8988T (cell line): ENCODE measurements around the gene GAL3ST2.
A peak's percentile ranks its signal among the peaks of the same experiment; 100 is the strongest.
"Not testable (repeated sequence)": the region's sequence is repeated elsewhere in the genome, so short reads cannot be mapped to it uniquely, and the experiment has no call there.

Source experiments
- DNase-seq: peaks from one replicate; pipeline ENCODE4 v3.0.0; 2011

The GAL3ST2 gene

DNA sequence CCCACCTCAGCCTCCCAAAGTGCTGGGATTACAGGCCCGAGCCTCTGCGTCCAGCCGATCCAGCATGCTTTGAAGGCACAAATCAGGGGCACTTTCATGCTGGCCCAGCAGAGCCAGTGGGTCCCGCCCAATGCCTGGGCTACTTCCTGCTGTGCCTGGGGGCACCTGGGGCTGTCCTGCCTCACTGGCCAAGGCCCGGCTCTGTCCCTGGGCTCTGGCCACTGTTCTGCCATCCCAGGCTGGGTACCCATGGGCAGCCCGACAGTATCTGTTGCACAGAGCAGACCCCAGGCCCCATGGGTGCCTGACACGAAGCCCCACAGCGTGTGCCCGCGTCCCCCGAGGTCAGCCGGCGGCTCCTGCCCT is 6.8 kb upstream of the GAL3ST2 start:
- peak; percentile 23 for DNase-seq

DNA sequence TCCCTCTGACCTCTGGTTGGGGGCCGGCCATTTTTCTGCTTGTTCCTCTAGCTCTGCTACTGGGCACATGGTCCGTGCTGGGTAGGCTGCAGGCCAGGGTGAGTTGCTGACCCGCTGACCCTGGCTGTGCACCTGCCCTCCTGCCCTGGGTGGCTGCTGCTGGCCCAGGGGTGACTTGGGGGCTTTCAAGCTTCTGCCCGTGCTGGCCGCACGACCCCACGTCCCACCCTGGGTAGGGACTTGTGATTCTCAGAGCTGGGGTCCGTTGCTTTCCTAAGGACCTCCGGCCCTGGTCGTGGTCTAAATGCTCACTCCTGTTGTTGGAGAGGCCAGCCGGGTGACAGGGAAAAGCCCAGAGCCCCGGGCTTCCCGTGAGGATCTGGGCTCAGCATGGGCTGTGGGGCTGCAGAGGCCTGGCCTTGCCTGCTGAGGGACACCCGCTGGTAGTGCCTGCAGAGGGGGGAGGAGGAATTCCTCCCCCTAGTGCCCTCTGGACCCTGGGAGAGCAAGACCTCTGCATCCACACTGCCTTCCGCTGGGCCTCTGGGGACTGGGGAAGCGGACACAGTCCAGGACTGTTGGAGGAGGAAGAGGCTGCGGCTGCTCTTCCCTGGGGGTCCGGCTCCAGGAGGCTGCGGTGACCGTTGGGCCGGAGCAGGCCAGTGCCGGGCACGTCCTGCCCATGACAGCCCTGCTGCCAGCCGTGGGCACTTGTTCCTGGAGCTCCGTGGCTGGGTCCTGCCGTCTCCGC is 6.3 kb upstream of the GAL3ST2 start:
- peak; percentile 32 for DNase-seq

DNA sequence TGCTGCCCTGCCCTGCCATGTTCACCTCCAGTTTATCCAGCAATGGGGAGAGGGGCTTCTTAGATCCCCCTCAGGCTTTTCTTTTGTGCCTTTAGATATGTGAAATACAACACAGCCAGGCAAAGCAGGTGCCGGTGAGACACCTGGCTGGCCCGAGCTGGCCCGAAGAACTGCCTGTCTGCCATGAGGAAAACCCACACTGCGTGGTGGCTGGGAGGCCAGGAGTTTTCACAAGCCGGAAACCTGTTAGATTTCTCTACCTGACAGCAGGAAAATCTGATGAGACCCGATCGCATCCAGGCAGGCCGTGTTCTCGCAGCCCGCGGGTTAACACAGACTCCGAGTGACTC is 5.7 kb upstream of the GAL3ST2 start:
- no peak for DNase-seq

DNA sequence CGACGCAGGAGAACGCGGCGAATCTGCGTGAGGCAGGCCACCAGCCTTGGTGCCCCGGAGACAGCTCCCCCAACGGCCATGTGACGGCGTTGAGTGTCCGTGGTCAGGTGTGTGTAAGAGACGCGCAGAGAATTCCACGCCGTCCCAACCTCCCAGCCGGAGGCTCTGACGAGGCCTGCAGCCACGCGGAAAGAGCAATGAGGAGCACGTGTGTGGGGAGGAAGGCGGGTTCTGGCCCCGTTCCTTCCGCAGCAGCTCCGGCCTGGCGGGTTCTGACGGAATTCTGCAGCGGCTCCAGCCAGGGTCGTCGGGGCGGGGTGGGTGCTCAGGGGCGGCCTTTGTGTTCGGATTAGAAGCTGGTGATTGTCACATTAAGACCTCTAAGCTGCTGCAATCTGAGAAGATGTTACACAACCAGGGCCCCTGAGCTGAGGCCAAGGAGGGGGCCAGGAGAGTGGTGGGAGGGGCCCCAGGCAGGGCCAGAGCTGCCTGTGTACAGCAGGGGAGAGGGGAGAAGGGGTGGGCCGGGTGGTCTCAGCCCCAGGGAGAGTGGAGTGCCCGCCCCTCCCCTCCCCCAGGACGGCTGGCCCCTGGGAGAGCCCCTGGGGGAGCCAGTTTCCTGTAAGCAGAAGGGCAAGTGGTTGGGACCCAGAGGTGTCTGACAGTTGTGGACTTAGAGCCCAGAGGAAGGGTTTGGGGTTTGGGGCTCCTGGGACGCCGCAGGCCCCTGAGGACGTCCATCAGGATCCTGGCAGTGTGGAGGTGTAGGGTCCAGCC is 5.1 kb upstream of the GAL3ST2 start:
- peak; percentile 27 for DNase-seq

DNA sequence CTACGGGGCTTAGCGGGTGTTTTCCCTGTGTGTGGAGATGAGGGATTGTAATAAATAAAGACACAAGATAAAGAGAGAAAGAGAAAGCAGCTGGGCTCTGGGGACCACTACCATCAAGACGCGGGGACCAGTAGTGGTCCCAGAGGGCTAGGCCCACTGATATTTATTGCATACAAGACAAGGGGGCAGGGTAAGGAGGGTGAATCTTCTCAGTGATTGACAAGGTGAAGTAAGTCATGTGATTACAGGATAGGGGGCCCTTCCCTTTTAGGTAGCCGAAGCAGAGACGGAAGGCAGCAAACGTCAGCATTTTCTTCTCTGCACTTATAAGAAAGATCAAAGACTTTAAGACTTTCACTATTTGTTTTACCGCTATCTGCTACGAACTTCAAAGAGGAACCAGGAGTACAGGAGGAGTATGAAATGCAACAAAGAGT is 4.5 kb upstream of the GAL3ST2 start:
- no peak for DNase-seq

DNA sequence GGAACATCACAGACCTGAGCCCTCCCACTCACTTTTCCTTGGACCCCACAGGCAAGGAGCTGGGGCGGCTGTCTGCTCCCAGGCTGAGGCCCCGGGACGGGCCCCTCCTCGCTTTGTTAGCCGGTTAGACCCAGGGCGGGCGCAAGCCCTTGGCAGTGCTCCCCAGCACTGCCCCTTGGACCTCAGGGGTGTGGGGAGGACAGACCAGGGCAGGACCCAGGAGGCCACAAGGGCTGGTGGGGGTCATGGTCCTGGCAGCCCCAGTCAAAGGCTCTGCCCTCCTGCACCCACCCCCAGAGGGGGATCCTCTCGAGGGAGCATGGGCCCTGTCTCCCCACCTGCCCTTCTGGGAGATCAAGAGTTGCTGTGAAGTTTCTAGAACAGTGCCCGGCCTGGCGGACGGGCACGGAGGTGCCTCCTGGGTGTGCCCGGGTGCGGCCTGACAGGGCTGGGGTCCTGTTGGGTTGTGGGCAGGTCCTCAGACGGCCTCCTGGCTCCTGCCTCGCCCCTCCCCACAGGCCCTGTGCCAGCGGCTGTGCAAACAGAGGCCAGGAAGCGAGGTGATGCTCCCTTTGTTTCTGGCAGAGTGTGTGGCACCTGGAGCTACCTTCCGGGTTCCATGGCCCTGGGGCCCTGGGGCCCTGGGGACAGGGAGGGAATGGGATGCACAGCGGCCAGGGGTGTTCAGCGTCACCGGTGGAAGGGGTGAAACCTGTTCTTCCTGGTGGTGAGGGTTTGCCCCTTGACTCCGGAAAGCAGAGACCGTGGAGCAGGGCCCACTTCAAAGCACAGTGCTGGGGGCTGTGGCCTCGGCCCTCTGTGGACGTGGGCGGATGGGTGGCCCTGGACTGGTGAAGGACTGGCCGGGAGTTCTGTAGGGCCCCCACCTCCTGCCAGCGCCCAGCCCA is 2.9 kb upstream of the GAL3ST2 start:
- peak; percentile 19 for DNase-seq

DNA sequence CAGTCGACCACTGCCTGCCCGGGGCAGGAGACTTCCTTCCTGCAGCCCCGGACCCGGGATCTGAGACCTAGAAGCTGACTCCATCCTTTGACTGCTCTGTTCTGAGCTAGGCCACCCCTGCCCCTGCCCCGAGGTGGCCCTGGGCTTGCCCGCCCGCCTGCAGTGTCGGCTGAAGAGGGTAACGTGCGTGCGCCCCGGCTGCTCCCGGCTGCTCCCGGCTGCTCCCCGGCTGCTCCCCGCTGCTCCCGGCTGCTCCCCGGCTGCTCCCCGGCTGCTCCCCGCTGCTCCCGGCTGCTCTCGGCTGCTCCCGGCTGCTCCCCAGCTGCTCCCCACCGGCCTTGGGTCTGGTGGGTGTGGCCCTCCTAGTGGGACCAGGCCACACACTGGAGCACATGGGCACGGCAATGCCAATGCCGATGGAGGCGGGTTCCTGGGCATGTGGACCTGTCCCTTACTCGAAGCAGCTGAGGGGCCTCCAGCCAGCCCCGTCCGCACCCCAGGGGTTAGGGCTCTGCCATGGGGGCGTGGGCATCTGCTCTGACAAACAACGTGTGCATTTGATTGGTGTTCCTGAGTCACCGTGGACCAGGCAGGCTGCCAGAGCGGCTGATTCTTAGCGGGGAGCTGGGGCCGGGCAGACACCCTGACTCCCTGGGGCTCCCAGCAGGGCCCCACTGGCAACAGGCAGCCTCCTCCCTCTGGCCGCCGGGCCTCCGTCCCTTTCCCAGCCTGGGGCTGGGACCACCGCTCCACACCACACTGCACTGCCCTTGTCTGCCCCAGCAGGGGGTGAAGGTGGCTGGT is 2.0 kb upstream of the GAL3ST2 start:
- peak; percentile 19 for DNase-seq

DNA sequence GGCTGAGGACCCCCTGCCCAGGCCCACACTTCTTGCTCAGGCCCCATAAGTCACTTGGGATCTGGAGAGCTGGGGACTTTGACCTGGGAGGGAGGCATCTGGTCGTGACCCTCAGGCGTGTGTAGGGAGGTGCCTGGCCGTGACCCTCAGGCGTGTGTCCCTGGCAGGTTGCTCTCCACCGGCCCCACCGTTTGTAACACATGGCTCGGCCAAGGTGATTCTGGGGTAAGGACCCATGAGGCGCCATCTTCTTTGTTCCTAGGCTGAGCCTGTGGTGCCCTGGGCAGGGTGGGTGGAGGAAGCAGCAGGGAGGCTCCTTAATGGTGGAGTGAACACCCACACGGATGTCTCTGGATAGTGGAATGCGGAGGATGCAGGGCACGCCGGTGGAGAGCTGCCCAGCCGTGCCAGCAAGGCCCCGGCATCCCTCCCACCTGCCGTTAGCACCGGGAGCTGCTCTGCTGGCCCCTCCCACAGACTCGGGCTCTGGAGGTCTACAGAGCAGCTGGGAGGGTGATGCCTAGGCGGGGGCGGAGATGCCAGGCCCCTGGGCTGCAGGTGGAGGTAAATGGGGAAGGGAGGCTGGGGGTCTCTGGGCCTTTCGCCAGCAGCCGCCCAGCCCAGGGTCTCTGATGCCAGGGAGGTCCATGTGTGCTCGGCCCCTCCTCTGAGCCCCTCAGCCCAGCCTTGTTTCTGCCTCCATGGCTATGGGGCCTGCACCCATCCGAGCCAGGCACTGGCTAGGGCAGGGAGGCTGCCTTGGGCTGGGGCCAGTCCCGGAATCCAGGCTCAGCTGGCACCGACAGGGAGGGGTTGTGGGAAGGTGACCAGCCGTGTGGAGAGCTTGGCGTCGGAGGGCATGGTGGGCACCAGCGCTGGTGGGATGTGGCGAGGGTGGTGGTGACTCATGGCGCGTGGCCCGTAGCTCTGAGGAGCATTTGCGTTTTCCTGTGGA is 1.1 kb upstream of the GAL3ST2 start:
- peak; percentile 21 for DNase-seq

DNA sequence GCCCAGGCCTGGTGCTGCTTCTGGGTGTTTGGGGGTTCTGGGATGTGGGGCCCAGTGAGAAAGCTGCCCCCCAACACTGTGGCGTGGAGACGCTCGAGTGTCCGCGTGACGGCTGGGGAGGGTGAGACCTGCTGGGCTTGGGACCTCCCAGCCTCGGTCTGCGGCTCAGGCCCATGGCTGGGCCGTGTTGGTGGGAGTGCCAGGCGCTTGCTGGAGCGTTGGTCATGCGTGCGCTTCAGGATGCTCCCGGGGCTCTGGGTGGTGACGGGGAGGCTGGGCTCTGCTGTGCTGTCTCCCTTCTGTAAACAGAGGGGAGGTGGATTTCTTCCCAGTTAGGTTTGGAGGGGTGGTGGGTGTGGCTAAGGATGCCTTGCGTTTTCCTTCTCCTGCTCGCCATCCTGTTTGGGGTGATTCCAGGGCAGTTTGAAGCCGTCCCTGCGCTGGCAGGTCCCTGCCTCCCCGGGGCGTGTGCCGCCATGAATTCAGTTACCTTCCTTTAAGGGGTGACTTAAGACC is 606 bp downstream of the GAL3ST2 start:
- DNase-seq = peak; percentile 34

DNA sequence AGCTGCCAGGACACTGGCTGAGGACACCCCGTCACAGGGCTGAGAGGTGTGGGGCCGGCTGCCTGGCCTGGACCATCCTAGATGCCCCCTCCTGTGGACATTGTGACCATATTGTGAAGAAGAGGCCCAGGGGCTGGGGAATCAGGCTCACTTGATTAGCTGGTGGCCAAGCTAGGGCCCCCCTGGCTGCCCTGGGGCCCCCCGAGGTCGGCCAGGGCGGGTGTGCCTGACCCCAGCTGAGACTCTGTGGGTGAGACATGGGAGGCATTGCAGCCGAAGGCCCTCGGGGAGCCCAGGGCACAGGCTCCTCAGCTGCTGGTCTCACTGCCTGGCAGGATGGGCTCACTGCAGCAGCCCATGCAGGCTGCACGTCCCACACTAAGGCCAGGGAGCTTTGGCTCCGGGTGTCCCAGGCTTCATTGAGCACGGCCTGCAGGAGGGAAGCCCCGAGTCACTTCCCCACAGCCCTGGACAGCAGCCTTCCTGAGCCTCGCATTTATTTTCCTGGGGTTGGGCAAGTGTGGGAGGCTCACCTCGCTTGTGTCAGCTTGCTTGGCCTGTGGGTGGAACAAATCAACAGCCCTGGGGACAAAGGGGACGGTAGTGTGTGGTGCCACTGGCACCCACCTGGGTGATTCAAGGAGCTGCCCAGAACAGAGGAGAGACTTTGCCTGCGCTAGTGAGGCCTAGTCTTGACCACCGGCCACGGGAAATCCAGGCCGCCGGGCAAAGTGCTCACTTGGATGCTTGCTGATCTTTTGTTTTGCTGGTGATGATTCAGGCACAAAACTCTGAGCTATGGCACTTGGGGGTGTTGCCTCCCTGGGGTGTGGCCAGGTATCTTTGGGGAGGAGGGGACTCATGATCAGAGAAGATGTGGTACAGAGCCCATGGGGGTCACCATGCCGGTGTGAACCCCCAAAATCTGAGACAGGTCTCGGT is 1.3 kb downstream of the GAL3ST2 start:
- peak; percentile 23 for DNase-seq

DNA sequence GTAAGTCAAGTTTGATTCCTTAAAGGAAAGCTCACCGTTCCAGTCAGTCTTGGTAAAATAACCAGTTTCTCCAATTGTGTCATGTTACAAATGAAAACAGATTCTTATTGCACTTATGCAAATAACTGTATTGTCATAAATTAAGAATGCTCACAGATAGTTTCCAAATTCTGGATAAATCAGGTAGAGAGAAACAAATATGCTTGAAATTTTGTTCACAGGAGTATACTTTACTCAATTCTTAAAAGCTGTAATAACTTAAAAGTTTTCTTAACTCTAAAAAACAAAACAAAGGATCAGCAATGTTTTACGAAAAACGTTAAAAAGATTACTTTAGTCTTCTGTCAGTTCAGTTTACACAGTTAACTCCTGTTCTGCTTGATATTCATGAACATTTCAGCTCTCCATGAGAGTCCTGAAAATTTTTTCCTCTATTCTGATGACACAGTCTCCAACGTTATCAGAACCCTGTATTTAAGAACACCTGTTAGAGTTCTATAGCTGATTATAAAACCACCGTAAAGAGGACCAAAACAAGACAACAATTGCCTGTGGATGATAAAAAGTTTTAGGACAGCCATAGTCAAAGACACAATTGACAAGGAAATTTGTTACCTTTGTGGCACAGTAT is 4.4 kb downstream of the GAL3ST2 start:
- no peak for DNase-seq

DNA sequence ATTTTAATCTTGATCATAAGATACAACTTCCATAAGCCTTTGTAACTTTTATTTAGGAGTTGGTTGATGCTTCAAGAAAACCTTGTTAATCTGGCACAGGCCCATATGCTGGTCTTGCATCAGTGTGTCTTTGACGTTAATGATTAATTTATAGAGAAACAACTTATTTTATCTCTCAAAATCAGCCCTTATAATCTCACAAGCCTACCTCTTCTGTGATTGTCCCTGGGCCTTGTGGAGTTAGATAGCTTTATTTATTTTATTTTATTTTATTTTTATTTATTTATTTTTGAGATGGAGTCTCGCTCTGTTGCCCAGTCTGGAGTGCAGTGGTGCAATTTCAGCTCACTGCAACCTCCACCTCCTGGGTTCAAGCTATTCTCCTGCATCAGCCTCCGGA is 5.4 kb downstream of the GAL3ST2 start:
- not testable (repeated sequence) for DNase-seq

DNA sequence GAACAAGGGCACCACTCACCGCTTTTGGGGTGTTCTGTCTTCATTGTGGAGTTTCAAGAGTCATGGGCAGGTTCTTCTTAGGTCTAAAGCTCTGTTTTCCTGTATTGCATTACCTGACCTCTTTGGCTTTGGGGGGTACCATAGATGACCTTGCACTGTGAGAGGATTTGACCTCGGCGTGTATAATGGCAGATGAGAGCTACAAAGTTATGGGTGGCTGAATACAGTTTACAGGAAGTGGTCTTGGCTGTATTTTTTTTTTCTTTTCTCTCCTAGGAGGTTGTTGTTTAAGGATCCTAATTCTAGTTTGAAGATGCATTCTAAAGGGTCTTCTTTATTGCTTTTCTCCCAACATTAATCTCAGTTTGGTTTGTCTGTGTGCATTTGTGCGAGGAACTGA is 11.5 kb downstream of the GAL3ST2 start:
- DNase-seq = no peak

DNA sequence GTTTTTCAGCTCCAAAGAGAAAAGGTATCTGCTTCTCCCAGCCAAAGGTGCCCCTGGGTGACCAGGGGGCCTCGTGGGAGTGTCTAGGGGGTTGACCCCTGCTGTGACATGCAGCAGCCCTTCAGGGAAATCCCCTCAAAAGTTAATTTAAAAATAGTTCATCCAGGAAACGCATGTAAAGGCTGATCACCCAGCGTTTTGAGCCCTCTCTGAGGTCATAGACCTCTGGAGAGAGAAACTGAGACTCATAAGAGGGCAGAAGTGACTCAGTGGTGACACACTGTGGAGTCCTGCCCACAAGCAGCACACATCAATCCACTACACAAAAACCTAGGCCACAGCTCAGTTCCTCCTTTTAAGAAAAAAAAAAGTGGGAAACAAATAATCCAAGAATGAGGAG is 11.9 kb downstream of the GAL3ST2 start:
- DNase-seq = no peak

DNA sequence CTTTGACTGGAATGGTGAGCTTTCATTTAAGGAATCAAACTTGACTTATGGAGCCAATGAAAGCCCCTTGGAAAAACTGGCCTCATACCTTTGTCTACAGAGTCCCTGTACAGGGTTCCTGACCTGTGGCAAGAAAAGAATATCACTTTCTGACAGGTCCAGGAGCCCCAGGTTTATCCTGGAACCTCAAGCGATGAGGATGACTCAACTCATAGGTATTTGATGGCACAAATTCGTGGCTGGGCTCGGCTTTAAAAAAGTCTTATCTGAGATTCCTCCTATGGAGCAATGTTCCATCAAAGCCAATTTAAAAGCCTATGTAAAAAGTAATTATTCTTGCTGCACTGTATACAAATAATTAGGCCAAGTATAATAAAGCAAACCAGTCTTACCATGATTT is 14.8 kb downstream of the GAL3ST2 start:
- peak; percentile 5 for DNase-seq

DNA sequence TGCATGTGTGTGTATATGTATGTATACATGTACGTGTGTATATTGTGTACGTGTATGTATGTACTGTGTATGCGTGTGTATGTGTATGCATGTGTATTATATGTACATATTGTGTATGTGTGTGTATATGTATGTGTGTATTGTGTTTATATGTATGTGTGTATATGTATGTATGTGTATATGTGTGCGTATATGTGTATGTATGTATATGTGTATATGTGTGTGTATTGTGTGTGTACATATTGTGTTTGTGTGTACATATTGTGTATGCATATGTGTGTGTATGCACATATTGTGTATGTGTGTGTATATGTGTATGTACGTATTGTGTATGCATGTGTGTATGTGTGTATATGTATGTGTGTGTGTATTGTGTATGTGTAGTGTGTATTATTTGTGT is 16.8 kb downstream of the GAL3ST2 start:
- DNase-seq = no peak

DNA sequence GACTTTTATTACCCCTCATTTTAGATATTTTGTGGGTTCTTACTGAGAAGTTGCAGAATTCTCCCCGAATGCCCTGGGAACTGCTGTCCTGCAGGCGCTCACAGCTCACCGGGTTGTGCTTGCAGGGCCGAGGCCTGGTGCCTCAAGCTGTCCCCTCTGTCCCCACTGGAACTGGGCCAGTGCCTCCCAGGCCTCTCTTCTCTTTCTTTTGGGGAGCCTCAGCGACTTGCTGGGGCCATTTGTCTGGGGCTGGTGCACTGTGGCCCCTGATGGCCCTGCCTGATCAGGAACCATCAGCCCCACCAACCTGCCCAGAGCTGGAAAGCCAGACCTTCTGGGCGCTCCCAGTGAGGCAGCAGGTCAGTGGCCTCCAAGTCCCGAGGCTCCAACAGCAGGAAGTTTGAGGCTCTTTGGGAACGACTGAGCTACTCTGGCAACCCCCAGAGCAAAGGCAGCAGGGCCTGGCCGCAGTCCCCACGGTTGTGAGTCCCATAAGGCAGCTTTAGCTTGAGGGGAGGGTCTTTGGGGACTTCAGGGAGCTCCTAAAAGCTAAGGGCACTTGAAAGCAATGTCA is 17.7 kb downstream of the GAL3ST2 start:
- peak; percentile 8 for DNase-seq

DNA sequence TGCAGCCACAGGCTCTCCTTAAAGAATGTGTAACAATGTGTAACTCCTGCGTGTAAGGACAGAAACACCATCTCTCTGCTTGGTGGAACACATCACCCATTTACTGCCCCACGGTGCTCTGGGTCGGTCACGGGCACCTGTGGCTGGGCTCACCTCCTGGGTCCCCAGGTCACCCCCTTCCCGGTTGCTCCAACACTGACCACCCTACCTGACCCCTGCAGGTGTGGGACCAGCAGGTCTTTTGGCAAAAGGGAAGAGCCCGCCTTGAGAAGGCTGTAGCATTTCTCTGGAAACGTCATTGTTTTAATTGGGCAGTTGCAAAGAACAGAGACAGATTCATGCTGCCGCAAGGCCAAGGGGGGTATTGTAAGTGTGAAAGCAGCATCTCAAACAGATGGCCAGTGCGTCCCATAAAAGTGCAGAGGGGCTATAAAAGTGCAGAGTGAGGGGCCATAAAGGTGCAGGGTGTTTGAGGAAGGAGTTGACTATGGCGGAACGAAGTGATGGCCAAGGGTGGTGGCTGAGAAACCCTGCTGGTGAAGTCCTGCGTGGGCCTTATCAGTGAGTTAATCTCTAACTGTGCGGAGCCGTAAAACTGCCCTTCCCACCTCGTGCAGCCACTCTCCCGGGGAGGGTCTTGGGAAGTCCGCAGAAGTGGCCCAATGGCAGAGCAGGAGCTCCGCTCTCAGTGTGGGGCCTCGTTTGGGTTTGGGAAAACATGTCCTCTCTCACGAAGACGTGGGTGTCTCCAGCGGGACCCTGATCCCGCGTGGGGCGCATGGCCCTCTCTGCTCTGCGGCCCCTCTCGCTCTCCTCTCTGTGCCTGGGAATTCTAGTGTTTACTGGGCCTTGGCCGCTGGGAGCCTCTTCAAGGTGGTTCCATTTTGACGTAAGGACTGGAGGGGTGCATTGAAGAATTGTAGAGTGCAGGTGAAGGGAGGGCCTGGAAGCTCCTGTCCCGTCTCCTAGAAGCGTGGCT is 18.7 kb downstream of the GAL3ST2 start:
- peak; percentile 15 for DNase-seq
